CD4-positive, CD25-positive, alpha-beta regulatory T cell (primary cell): ENCODE data around the gene TM6SF1. TPM values are rescaled to one million over a fixed set of nuclear protein-coding genes. Genes with fewer than 3 reads are reported as not detected.

Experiments
- ATAC-seq, 2 donors: fragments of 150-1000 bp; cut with Tn5 transposase; one replicate each; pipeline ENCODE4 v1.10.0; 2021; ENCODE audit warnings: low read depth in 2 of 2, moderate number of reproducible peaks in 2 of 2, moderate library complexity in 1 of 2
- DNase-seq, 3 donors: peaks; one replicate each; pipeline versions ENCODE4 v3.0.0 to v3.0.0-alpha.2; 2012 to 2022; ENCODE audit warnings: mixed read lengths in 1 of 3
- H3K27ac ChIP-seq: one replicate; pipeline ENCODE4 v1.7.0; 2013; ENCODE audit warnings: mild to moderate bottlenecking, low read length; ENCODE audit not compliant: insufficient read depth, poor library complexity, severe bottlenecking
- H3K27me3 ChIP-seq: one replicate; pipeline ENCODE4 v1.7.0; 2013; ENCODE audit warnings: low read length; ENCODE audit not compliant: control insufficient read depth, insufficient read depth
- H3K36me3 ChIP-seq: one replicate; pipeline ENCODE4 v1.7.0; 2013; ENCODE audit warnings: mild to moderate bottlenecking, low read length, moderate library complexity; ENCODE audit not compliant: control insufficient read depth, insufficient read depth
- H3K4me1 ChIP-seq: 2 replicates; pipeline ENCODE4 v1.7.0; 2013; ENCODE audit warnings: mild to moderate bottlenecking, low read length; ENCODE audit not compliant: insufficient read depth, control insufficient read depth, poor library complexity, severe bottlenecking
- H3K4me3 ChIP-seq: one replicate; pipeline ENCODE4 v1.7.0; 2013; ENCODE audit warnings: low read depth, mild to moderate bottlenecking, low read length, moderate library complexity
- H3K9me3 ChIP-seq, 2 experiments: 1 replicate in 1 of 2; 2 replicates in 1 of 2; pipeline ENCODE4 v1.7.0; 2013; ENCODE audit warnings: low read length in 2 of 2, mild to moderate bottlenecking in 1 of 2, moderate library complexity in 1 of 2; ENCODE audit not compliant: control insufficient read depth in 2 of 2
- H3K27ac Mint-ChIP-seq, 3 donors: one replicate each; pipeline ENCODE4 v1.8.0; 2020 to 2022; ENCODE audit warnings: mild to moderate bottlenecking in 3 of 3, mixed read lengths in 3 of 3, moderate library complexity in 2 of 3
- H3K27me3 Mint-ChIP-seq: one replicate; pipeline ENCODE4 v1.8.0; 2022; ENCODE audit warnings: mild to moderate bottlenecking, mixed read lengths
- H3K36me3 Mint-ChIP-seq: one replicate; pipeline ENCODE4 v1.8.0; 2020; ENCODE audit warnings: mixed read lengths
- H3K4me1 Mint-ChIP-seq, 4 donors: one replicate each; pipeline ENCODE4 v1.8.0; 2020 to 2022; ENCODE audit warnings: mixed read lengths in 4 of 4, mild to moderate bottlenecking in 1 of 4
- H3K4me3 Mint-ChIP-seq, 4 donors: one replicate each; pipeline ENCODE4 v1.8.0; 2020 to 2022; ENCODE audit warnings: mild to moderate bottlenecking in 4 of 4, mixed read lengths in 4 of 4, moderate library complexity in 3 of 4
- H3K9me3 Mint-ChIP-seq, 7 donors: one replicate each; pipeline ENCODE4 v1.8.0; 2020 to 2022; ENCODE audit warnings: mixed read lengths in 7 of 7, mild to moderate bottlenecking in 3 of 7, moderate library complexity in 2 of 7
- polyA plus RNA-seq, 4 donors: library from polyadenylated mRNA; unstranded; fragments of 300-500 nt; fragmentation: Illumina TruSeq; gene quantifications; one replicate each; pipeline ENCODE4 v1.2.3, GENCODE V29; 2021
- total RNA-seq: library from RNA; stranded (reverse); gene quantifications from one replicate; pipeline ENCODE4 v1.2.3, GENCODE V29; 2022

The TM6SF1 gene
- total and polyA plus RNA-seq, 5 donors from 2014 or later: 0.16 to 0.42 TPM; not detected in 3

DNA sequence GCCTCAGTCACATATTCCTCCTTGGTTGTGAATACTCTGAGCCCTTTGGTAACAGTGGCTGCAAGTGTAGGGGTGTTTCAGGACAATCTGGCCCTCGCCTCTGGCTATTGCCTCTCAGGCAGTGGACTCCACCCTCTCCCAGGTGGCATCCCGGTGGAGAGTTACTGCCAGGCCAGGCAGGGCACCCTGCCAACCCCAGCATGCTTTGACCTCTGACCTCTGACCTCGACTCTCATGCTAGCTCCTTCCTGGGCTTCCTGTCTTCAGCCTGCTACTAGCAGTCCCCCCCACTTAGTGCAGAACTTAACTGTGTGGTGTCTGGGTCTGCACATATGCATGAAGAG is 5.5 kb downstream of the TM6SF1 start:
- Mint-ChIP-seq H3K4me1 (peaks cover 0 to 11% (median 4%) of the 10 kb centered on the region in 4 donors), H3K9me3 (peaks cover 0 to 4% (median 0%) of the 10 kb centered on the region in 7 donors), H3K27me3 (peaks cover 34% of the 10 kb centered on the region), H3K36me3 (no peaks in the 10 kb centered on the region), H3K27ac (no peak overlapping the region), H3K4me3 (no peak overlapping the region)
- no peak overlapping the region for H3K27ac ChIP-seq
- H3K4me3 ChIP-seq: no peak overlapping the region
- peaks cover 11% of the 10 kb centered on the region for H3K27me3 ChIP-seq
- H3K4me1 ChIP-seq: peaks cover 6% of the 10 kb centered on the region
- ATAC-seq: no peak
- no peaks in the 10 kb centered on the region for H3K36me3 ChIP-seq
- no peak for DNase-seq
- no peaks in the 10 kb centered on the region for H3K9me3 ChIP-seq

DNA sequence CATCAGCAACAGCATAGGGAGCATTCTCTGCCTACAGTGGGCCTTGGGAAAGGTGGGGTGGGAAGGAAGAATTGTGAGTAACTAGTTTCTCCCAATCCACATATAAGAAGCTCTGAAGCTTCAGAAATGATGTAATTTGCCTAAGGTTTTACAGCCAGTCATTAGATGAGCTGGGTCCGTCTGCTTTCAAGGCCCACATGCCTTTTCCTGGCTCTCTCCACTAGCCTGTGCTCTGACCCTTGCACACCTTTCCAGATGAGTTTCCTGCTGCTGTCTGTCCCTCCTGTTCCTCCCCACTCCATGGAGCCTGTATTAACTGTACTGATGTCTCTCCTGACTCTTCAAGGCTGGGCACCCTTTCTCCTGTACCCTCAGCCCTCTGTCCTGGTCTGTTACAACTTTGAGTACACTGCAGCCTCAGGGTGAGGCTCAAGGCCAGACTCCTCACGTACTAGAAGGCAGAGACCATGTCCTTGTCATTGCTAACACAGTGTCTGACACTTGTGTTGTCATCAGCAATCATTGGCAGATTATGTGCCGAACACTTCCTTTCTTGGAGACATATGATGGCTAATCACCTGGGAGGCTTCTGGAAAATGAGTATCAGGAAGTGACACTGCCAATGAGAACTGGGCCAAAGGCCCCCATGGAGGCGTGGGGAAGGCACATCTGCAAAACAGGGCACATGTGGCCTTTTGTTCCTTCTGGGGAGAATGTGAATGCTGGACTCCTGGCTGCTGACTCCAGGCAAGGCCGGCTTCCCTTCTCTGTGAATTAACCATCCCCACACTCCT is 6.6 kb downstream of the TM6SF1 start:
- Histone ChIP-seq H3K4me1 (no peaks in the 10 kb centered on the region), H3K36me3 (no peaks in the 10 kb centered on the region), H3K4me3 (no peak overlapping the region), H3K9me3 (no peaks in the 10 kb centered on the region), H3K27ac (no peak overlapping the region), H3K27me3 (peaks cover 7% of the 10 kb centered on the region)
- peaks cover 22% of the 10 kb centered on the region for H3K27me3 Mint-ChIP-seq
- no peaks in the 10 kb centered on the region for H3K36me3 Mint-ChIP-seq
- ATAC-seq: no peak
- H3K4me1 Mint-ChIP-seq: peaks cover 0 to 5% (median under 1%) of the 10 kb centered on the region in 4 donors
- no peak overlapping the region for H3K27ac Mint-ChIP-seq
- H3K4me3 Mint-ChIP-seq: no peak overlapping the region
- DNase-seq: no peak
- peaks cover 0 to 2% (median 0%) of the 10 kb centered on the region in 7 donors for H3K9me3 Mint-ChIP-seq

DNA sequence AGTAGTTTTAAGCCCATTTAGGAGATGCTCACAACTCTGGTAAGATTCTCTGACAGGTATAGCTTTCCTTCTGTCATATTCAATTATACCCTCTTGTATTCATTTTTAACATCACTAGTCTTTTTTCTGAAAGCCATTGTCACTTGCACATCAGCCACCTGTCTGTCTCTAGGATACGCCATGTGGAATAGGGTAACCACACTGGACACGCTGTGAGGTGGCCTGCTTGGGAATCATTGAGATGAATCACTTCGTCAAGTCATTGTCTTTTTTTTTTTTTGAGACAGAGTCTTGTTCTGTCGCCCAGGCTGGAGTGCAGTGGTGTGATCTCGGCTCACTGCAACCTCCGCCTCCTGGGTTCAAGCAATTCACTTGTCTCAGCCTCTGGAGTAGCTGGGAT is 7.4 kb downstream of the TM6SF1 start:
- Histone ChIP-seq H3K9me3 (no peaks in the 10 kb centered on the region), H3K27ac (no peak overlapping the region), H3K4me3 (no peak overlapping the region), H3K4me1 (no peaks in the 10 kb centered on the region), H3K36me3 (no peaks in the 10 kb centered on the region), H3K27me3 (peaks cover 4% of the 10 kb centered on the region)
- DNase-seq (no peak), ATAC-seq (no peak)
- Mint-ChIP-seq H3K27ac (no peak overlapping the region), H3K27me3 (peaks cover 16% of the 10 kb centered on the region), H3K4me1 (peaks cover 0 to 4% (median 0%) of the 10 kb centered on the region in 4 donors), H3K4me3 (no peak overlapping the region), H3K9me3 (peaks cover 0 to 2% (median 0%) of the 10 kb centered on the region in 7 donors), H3K36me3 (no peaks in the 10 kb centered on the region)

DNA sequence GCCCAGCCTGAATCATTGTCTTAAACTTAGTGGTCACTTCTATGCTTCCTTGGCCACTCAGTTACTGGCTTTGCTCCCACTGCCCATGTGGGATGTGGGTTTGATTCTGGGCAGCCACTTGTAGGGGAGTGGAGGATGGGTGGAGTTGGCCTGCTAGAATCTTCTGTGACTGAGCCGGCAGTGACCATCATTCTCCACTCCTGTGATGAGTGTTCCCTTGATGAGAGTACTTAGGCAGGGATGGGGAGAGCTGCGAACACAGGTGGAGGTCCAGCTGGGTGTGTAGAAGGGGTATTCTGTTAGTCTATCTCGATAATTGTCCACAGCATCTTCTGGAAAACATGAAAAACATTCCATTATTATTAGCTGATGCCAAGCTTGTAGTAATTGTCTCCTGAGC is 8.0 kb downstream of the TM6SF1 start:
- Histone ChIP-seq H3K27me3 (peaks cover 2% of the 10 kb centered on the region), H3K36me3 (no peaks in the 10 kb centered on the region), H3K4me3 (no peak overlapping the region), H3K9me3 (no peaks in the 10 kb centered on the region), H3K4me1 (no peaks in the 10 kb centered on the region), H3K27ac (no peak overlapping the region)
- Mint-ChIP-seq H3K4me1 (peaks cover 0 to under 1% (median 0%) of the 10 kb centered on the region in 4 donors), H3K9me3 (peaks cover 0 to 2% (median 0%) of the 10 kb centered on the region in 7 donors), H3K27ac (no peak overlapping the region), H3K4me3 (no peak overlapping the region), H3K27me3 (peaks cover 11% of the 10 kb centered on the region), H3K36me3 (no peaks in the 10 kb centered on the region)
- no peak for ATAC-seq
- no peak for DNase-seq

GRCh38 chr15:83115831-83116565 is 8.6 kb downstream of the TM6SF1 start:
- Histone ChIP-seq H3K9me3 (no peaks in the 10 kb centered on the region), H3K4me1 (no peaks in the 10 kb centered on the region), H3K27me3 (no peaks in the 10 kb centered on the region), H3K36me3 (no peaks in the 10 kb centered on the region), H3K27ac (no peak overlapping the region), H3K4me3 (no peak overlapping the region)
- ATAC-seq (no peak), DNase-seq (no peak)
- Mint-ChIP-seq H3K36me3 (no peaks in the 10 kb centered on the region), H3K27me3 (peaks cover 8% of the 10 kb centered on the region), H3K27ac (no peak overlapping the region), H3K4me1 (no peaks in the 10 kb centered on the region), H3K4me3 (no peak overlapping the region), H3K9me3 (peaks cover 0 to 2% (median 0%) of the 10 kb centered on the region in 7 donors)

GRCh38 chr15:83118291-83118827 is 10.9 kb downstream of the TM6SF1 start:
- Mint-ChIP-seq H3K36me3 (no peaks in the 10 kb centered on the region), H3K27ac (no peak overlapping the region), H3K27me3 (no peaks in the 10 kb centered on the region), H3K4me3 (no peak overlapping the region), H3K9me3 (no peaks in the 10 kb centered on the region), H3K4me1 (no peaks in the 10 kb centered on the region)
- H3K36me3 ChIP-seq: no peaks in the 10 kb centered on the region
- H3K27me3 ChIP-seq: no peaks in the 10 kb centered on the region
- H3K4me1 ChIP-seq: no peaks in the 10 kb centered on the region
- H3K9me3 ChIP-seq: no peaks in the 10 kb centered on the region
- ATAC-seq: no peak
- no peak overlapping the region for H3K27ac ChIP-seq
- DNase-seq: no peak
- H3K4me3 ChIP-seq: no peak overlapping the region

DNA sequence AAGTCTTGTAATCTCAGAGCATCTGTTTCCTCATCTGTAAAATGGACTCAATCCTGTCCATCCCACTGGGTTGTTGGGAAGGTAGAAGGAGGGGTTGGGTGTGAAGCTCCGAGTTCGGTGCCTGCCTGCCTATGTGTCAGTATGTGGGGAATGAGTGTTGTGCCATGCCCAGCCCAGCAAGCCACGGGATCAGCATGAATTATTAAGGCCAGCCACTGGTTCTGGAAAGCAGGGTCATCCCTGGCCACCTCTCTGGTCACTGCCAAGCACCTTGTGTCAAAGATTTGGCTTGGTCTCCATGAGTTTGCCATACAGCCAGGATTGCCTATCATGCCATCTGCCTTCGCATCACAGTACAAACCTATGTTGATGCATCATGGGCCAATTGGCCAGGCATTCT is 11.5 kb downstream of the TM6SF1 start:
- no peaks in the 10 kb centered on the region for H3K9me3 Mint-ChIP-seq
- H3K36me3 Mint-ChIP-seq: no peaks in the 10 kb centered on the region
- H3K4me3 Mint-ChIP-seq: no peak overlapping the region
- H3K27ac ChIP-seq: no peak overlapping the region
- ATAC-seq (no peak), DNase-seq (no peak)
- H3K27ac Mint-ChIP-seq: no peak overlapping the region
- no peaks in the 10 kb centered on the region for H3K27me3 ChIP-seq
- H3K27me3 Mint-ChIP-seq: no peaks in the 10 kb centered on the region
- H3K4me1 Mint-ChIP-seq: no peaks in the 10 kb centered on the region
- H3K36me3 ChIP-seq: no peaks in the 10 kb centered on the region
- H3K4me3 ChIP-seq: no peak overlapping the region
- H3K9me3 ChIP-seq: no peaks in the 10 kb centered on the region
- H3K4me1 ChIP-seq: no peaks in the 10 kb centered on the region
